Osteocyte (in vitro differentiated cells): Measurements from ENCODE around the gene LKAAEAR1. TPM values are rescaled to one million over a fixed set of nuclear protein-coding genes. Genes with fewer than 3 reads are reported as not detected.

ENCODE experiments used
- DNase-seq: peaks from one replicate; pipeline ENCODE4 v3.0.0; 2021; ENCODE audit warnings: mixed read lengths; ENCODE audit not compliant: unreplicated experiment; ENCODE audit errors: extremely low spot score
- H3K27ac Mint-ChIP-seq: one replicate; pipeline ENCODE4 v1.8.0; 2021; ENCODE audit warnings: mild to moderate bottlenecking, mixed read lengths; ENCODE audit not compliant: unreplicated experiment
- H3K27me3 Mint-ChIP-seq: one replicate; pipeline ENCODE4 v1.8.0; 2021; ENCODE audit warnings: mixed read lengths; ENCODE audit not compliant: unreplicated experiment
- H3K36me3 Mint-ChIP-seq: one replicate; pipeline ENCODE4 v1.8.0; 2021; ENCODE audit warnings: mixed read lengths; ENCODE audit not compliant: unreplicated experiment
- H3K4me1 Mint-ChIP-seq: one replicate; pipeline ENCODE4 v1.8.0; 2021; ENCODE audit warnings: mixed read lengths; ENCODE audit not compliant: unreplicated experiment
- H3K4me3 Mint-ChIP-seq: one replicate; pipeline ENCODE4 v1.8.0; 2021; ENCODE audit warnings: mild to moderate bottlenecking, moderate library complexity, mixed read lengths; ENCODE audit not compliant: unreplicated experiment
- H3K9me3 Mint-ChIP-seq: one replicate; pipeline ENCODE4 v1.8.0; 2021; ENCODE audit warnings: mixed read lengths; ENCODE audit not compliant: unreplicated experiment
- total RNA-seq: library from RNA; stranded (reverse); gene quantifications from 2 replicates; pipeline ENCODE4 v1.2.1, GENCODE V29; 2021
- TF ChIP-seq, protein P1 (sequence below): fragments of 200-600 bp; sonication (generic); IDR thresholded peaks from 2 replicates; pipeline ENCODE4 v1.5.0; 2021; ENCODE audit warnings: antibody characterized with exemption, mild to moderate bottlenecking, moderate library complexity

Gene LKAAEAR1
- total RNA-seq, 1 donor from 2014 or later = not detected

DNA sequence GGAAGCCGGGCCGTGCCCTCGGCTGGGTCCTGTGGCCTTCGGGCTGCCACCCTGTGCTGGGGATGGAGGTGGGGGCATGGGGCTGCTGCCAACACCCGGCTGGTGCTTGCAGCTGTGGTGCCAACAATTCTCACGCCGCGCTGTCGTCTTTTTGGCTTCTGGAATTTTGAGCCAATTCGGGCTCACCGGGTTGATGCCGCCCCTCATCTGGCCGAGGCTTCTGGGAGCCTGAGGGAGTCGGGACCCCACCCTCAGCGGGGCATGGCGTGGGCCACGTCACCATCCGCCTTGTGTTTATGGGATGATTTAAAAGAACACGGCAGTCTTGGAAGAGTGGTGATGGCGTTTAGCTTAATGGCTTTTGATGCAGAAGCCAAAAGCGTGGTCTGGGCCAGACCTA, 31.8 kb upstream of the LKAAEAR1 start:
- Mint-ChIP-seq H3K4me3 (no peak overlapping the region), H3K27ac (no peak overlapping the region), H3K27me3 (peaks cover under 1% of the 10 kb centered on the region), H3K9me3 (no peaks in the 10 kb centered on the region), H3K36me3 (no peaks in the 10 kb centered on the region), H3K4me1 (peaks cover 3% of the 10 kb centered on the region)
- TF ChIP-seq, protein P1, sequence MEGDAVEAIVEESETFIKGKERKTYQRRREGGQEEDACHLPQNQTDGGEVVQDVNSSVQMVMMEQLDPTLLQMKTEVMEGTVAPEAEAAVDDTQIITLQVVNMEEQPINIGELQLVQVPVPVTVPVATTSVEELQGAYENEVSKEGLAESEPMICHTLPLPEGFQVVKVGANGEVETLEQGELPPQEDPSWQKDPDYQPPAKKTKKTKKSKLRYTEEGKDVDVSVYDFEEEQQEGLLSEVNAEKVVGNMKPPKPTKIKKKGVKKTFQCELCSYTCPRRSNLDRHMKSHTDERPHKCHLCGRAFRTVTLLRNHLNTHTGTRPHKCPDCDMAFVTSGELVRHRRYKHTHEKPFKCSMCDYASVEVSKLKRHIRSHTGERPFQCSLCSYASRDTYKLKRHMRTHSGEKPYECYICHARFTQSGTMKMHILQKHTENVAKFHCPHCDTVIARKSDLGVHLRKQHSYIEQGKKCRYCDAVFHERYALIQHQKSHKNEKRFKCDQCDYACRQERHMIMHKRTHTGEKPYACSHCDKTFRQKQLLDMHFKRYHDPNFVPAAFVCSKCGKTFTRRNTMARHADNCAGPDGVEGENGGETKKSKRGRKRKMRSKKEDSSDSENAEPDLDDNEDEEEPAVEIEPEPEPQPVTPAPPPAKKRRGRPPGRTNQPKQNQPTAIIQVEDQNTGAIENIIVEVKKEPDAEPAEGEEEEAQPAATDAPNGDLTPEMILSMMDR = no peak
- no peak for DNase-seq

DNA sequence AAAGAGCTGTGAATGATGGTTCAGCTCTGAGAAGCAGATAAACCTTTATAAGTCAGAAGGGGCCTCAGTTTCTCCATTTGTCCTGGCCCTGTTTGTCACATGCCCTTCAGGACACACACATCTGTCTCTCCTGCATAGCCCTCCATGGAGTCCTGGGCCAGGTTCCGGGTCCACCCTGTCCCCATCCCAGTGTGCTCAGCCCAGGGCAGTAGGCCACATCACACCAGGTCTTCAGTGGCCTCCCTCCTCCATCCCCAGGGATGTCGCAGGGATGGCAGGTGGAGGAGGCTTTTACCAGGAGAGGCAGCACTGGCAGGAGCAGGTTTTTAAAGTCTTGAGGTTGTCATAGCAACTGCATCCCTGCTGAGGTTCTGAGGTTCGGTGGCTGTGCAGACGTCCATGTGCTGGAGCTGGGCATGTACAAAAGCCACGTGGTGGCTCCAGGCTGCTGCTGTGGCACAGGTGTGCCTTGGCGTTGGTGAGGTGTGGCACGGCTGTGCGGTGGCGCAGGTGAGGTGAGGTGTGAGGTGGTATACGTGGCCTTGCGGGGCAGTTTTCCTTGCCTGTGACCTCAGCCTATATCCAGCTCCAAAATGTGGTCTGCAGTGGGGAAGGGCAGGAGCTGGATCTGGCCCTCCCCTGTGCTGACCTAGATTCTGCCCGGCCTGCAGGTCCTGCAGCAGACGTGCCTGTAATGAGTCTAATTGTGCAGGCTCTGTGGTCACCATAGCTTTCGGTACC, 31.1 kb upstream of the LKAAEAR1 start:
- Mint-ChIP-seq H3K36me3 (no peaks in the 10 kb centered on the region), H3K4me1 (peaks cover 1% of the 10 kb centered on the region), H3K27me3 (no peaks in the 10 kb centered on the region), H3K27ac (no peak overlapping the region), H3K9me3 (no peaks in the 10 kb centered on the region), H3K4me3 (no peak overlapping the region)
- TF ChIP-seq, protein P1 = no peak
- peak; percentile 69 for DNase-seq

DNA sequence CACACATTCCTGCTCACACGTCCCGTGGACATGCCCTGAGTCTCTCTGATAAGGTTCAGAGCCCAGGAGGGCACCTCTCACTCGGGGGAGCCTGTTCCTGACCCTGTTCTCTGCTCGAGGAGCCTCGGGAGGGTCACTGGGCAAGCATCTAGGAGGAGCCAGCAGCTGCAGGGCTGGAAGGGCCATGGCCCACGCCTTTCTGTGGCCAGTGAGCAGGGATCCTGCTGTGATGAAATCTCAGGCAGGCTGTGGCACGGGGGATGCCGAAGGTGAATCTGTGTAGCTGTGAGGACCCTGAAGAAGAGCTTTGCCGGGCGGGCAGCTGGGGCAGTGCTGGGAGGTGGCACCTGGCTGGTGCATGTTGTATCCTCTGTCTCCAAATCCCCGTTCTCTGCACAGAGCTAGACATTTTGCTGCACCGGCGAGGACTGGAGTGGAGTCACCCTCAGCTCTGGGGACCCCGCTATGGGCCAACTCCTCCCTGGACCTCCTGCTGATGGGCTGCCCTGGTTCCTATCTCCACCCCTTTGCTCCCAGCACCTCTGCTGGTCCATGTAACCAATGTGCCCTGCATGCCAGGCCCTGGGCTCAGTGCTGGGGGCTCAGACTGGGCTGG, 30.3 kb upstream of the LKAAEAR1 start:
- Mint-ChIP-seq H3K27me3 (no peaks in the 10 kb centered on the region), H3K36me3 (no peaks in the 10 kb centered on the region), H3K9me3 (no peaks in the 10 kb centered on the region), H3K4me3 (no peak overlapping the region), H3K27ac (no peak overlapping the region), H3K4me1 (no peaks in the 10 kb centered on the region)
- TF ChIP-seq, protein P1 = no peak
- peak; percentile 80 for DNase-seq

DNA sequence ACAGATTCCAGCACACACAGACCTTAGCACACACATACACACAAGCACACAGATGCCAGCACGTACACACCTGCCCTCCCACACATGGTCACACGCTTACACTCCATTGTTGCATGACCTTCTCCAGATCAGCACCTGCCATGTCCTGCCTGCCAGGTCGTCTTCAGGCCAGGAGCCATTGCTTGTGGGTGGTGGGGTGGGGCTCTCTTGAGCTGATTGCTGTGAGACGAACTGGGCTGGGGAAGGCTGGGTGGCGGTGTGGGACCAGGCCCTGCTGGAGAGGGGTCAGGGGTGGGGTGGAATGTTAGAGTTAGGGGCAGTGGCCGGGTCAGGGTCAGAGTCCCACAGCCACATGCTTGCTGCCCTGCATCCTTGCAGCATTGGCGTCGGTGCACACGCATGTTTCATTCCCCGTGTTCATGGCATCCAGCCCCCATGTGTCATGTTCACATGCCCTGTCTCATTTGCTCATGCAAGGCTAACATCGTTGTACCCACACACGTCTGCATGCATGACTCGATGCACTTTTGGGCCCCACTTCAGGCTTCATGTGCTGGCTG, 29.7 kb upstream of the LKAAEAR1 start:
- DNase-seq = peak; percentile 75
- Mint-ChIP-seq H3K4me3 (no peak overlapping the region), H3K27me3 (no peaks in the 10 kb centered on the region), H3K27ac (no peak overlapping the region), H3K9me3 (no peaks in the 10 kb centered on the region), H3K36me3 (no peaks in the 10 kb centered on the region), H3K4me1 (no peaks in the 10 kb centered on the region)
- TF ChIP-seq, protein P1 = no peak

DNA sequence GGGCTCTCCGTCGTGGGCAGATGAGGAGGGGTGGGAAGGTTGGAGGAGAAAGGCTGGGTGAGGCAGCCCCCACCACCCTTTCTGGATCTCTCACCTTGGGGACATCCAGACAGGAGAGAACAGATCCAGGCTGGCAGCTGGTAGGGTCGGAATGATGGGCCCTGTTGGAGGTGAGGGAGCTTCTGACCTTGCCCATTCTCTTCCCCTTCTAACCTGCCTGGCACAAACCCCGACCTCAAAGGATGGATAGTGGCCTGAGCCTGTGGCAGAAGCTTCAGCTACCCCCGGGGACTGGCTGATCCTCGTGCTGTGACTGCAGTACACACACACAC, 29.2 kb upstream of the LKAAEAR1 start:
- Mint-ChIP-seq H3K4me3 (no peak overlapping the region), H3K36me3 (no peaks in the 10 kb centered on the region), H3K27ac (no peak overlapping the region), H3K9me3 (no peaks in the 10 kb centered on the region), H3K27me3 (no peaks in the 10 kb centered on the region), H3K4me1 (no peaks in the 10 kb centered on the region)
- DNase-seq = no peak
- TF ChIP-seq, protein P1 = no peak
